22Rv1 (cell line): Measurements from ENCODE around the gene LTA4H.

ENCODE experiments used
- CTCF ChIP-seq: fragments of 450-650 bp; IDR thresholded peaks from 2 replicates; pipeline ENCODE4 v1.5.1; 2017; ENCODE audit warnings: mild to moderate bottlenecking
- ZFX ChIP-seq: fragments of 450-650 bp; IDR thresholded peaks from 2 replicates; pipeline ENCODE4 v1.6.1; 2017; ENCODE audit warnings: antibody characterized with exemption, borderline replicate concordance

- no peak for TF ChIP-seq CTCF
- no peak for TF ChIP-seq ZFX
These were observed 37.4 kb downstream of the LTA4H start for GRCh38 chr12:95997911-95998510.
